ENCODE measurements around the gene COMT. TPM values are rescaled to one million over a fixed set of nuclear protein-coding genes. Genes with fewer than 3 reads are reported as not detected.

Gene COMT
- 86.4 and 136 TPM in 2 replicates for total RNA-seq

GRCh38 chr22:19941365-19942082, at the start of gene COMT, which contains the start of gene TXNRD2:
TSS of gene COMT (plus strand) at chr22:19941772. CDS start at chr22:19962527, 20,755 bp downstream.
TSS of gene TXNRD2 (minus strand) at chr22:19941818. CDS start at chr22:19941803, 15 bp downstream.

GRCh38 chr22:20016734-20017621, 75.4 kb downstream of the COMT start, which contains the start of gene ARVCF:
TSS of gene ARVCF (minus strand) at chr22:20016823. CDS start at chr22:19990794, 26,029 bp downstream.

Other genes with a start within 250 kb of the COMT start
- 7.0 and 9.6 TPM in 2 replicates for gene SEPTIN5, start 227.3 kb upstream of the COMT start, total RNA-seq
- 0.20 and 0.37 TPM in 2 replicates for gene GP1BB, start 218.2 kb upstream of the COMT start, total RNA-seq
- gene TBX1, start 181.0 kb upstream of the COMT start, total RNA-seq: 7.2 TPM in 1 of 2 replicates, not detected in the other
- gene GNB1L, start 86.9 kb upstream of the COMT start, total RNA-seq: 5.7 and 7.0 TPM in 2 replicates
- gene RTL10, start 86.9 kb upstream of the COMT start, total RNA-seq: 9.9 and 15.2 TPM in 2 replicates
- 20.9 and 31.3 TPM in 2 replicates for gene TXNRD2, start within 50 bp of the COMT start, total RNA-seq
- 2.6 and 3.3 TPM in 2 replicates for gene ARVCF, start 75.1 kb downstream of the COMT start, total RNA-seq
- 28.7 and 31.5 TPM in 2 replicates for gene TANGO2, start 79.3 kb downstream of the COMT start, total RNA-seq
- gene DGCR8, start 138.5 kb downstream of the COMT start, total RNA-seq: 17.6 and 30.1 TPM in 2 replicates
- gene RANBP1, start 174.3 kb downstream of the COMT start, total RNA-seq: 221 and 271 TPM in 2 replicates
- 50.3 and 52.8 TPM in 2 replicates for gene TRMT2A, start 175.5 kb downstream of the COMT start, total RNA-seq
- gene ZDHHC8, start 190.0 kb downstream of the COMT start, total RNA-seq: 9.6 and 14.9 TPM in 2 replicates
- gene CCDC188, start 209.3 kb downstream of the COMT start, total RNA-seq: 0.37 and 2.2 TPM in 2 replicates

Data from subcutaneous preadipocyte (primary cell).